Loucy (cell line): Measurements from ENCODE around the gene JAGN1.
"Not testable (repeated sequence)": the region's sequence is repeated elsewhere in the genome, so short reads cannot be mapped to it uniquely, and the experiment has no call there.

Source experiments
- EZH2phosphoT487 ChIP-seq: fragments of 200-600 bp; IDR thresholded peaks from 2 replicates; pipeline ENCODE4 v1.6.1; 2018; ENCODE audit warnings: antibody characterized with exemption, mild to moderate bottlenecking, moderate library complexity, borderline replicate concordance
- TF ChIP-seq, protein P1 (sequence below): fragments of 200-600 bp; sonication (generic); conservative IDR thresholded peaks from 2 replicates; pipeline ENCODE4 v1.5.1; 2014; ENCODE audit warnings: mild to moderate bottlenecking, antibody characterized with exemption, low read length

DNA sequence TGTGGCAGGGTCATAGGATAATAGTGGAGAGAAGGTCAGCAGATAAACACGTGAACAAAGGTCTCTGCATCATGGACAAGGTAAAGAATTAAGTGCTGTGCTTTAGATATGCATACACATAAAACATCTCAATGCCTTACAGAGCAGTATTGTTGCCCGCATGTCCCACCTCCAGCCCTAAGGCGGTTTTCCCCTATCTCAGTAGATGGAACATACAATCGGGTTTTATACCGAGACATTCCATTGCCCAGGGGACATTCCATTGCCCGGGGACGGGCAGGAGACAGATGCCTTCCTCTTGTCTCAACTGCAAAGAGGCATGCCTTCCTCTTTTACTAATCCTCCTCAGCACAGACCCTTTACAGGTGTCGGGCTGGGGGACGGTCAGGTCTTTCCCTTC, 42.5 kb upstream of the JAGN1 start:
- TF ChIP-seq, protein P1, sequence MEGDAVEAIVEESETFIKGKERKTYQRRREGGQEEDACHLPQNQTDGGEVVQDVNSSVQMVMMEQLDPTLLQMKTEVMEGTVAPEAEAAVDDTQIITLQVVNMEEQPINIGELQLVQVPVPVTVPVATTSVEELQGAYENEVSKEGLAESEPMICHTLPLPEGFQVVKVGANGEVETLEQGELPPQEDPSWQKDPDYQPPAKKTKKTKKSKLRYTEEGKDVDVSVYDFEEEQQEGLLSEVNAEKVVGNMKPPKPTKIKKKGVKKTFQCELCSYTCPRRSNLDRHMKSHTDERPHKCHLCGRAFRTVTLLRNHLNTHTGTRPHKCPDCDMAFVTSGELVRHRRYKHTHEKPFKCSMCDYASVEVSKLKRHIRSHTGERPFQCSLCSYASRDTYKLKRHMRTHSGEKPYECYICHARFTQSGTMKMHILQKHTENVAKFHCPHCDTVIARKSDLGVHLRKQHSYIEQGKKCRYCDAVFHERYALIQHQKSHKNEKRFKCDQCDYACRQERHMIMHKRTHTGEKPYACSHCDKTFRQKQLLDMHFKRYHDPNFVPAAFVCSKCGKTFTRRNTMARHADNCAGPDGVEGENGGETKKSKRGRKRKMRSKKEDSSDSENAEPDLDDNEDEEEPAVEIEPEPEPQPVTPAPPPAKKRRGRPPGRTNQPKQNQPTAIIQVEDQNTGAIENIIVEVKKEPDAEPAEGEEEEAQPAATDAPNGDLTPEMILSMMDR = not testable (repeated sequence)
- not testable (repeated sequence) for TF ChIP-seq EZH2phosphoT487
